Measurements from ENCODE around the gene CYP2W1.

- TF ChIP-seq CTCF (IDR thresholded peaks at IDR 0.05 in 8 of 11, conservative IDR thresholded peaks at IDR 0.05 in 3 of 11) (no peak), POLR2AphosphoS5 (IDR thresholded peaks at IDR 0.05) (no peak)
Measured at GRCh38 chr7:981793-982510, 1.0 kb upstream of the CYP2W1 start.
